ENCODE results near the gene EFL1.
"Not testable (repeated sequence)": the region's sequence is repeated elsewhere in the genome, so short reads cannot be mapped to it uniquely, and the experiment has no call there.

Gene EFL1

GRCh38 chr15:82204575-82204974 lies 58.0 kb downstream of the EFL1 start:
- not testable (repeated sequence) for H3K27ac Mint-ChIP-seq; H3K27me3 Mint-ChIP-seq (ENCODE audit: low read depth, poor library complexity); H3K9me3 Mint-ChIP-seq; H3K4me3 Mint-ChIP-seq; H3K4me1 Mint-ChIP-seq; DNase-seq
- H3K36me3 Mint-ChIP-seq (ENCODE audit: low read depth) = peaks cover 30% of the 10 kb centered on the region

GRCh38 chr15:82197733-82198594 lies 64.6 kb downstream of the EFL1 start:
- no peak overlapping the region for H3K27ac Mint-ChIP-seq
- H3K4me3 Mint-ChIP-seq = no peak overlapping the region

GRCh38 chr15:82196353-82196752 lies 66.2 kb downstream of the EFL1 start:
- H3K36me3 Mint-ChIP-seq (ENCODE audit: low read depth) = peaks cover 6% of the 10 kb centered on the region
- no peak for DNase-seq
- H3K27me3 Mint-ChIP-seq (ENCODE audit: low read depth, poor library complexity) = no peaks in the 10 kb centered on the region
- H3K4me1 Mint-ChIP-seq = peaks cover 7% of the 10 kb centered on the region
- H3K4me3 Mint-ChIP-seq = no peak overlapping the region
- TF ChIP-seq CTCF (IDR thresholded peaks at IDR 0.05) = no peak
- H3K27ac Mint-ChIP-seq = no peak overlapping the region
- H3K9me3 Mint-ChIP-seq = no peaks in the 10 kb centered on the region

More at GRCh38 chr15:82197733-82198594, 64.6 kb downstream of the EFL1 start:
- TF ChIP-seq CTCF (IDR thresholded peaks at IDR 0.05) = peak; percentile 74
- Mint-ChIP-seq H3K36me3 (ENCODE audit: low read depth) (peaks cover 15% of the 10 kb centered on the region), H3K9me3 (no peaks in the 10 kb centered on the region), H3K27me3 (ENCODE audit: low read depth, poor library complexity) (no peaks in the 10 kb centered on the region), H3K4me1 (peaks cover 7% of the 10 kb centered on the region)
- DNase-seq = peak; percentile 81

GRCh38 chr15:82195818-82196217 lies 66.7 kb downstream of the EFL1 start:
- not testable (repeated sequence) for H3K36me3 Mint-ChIP-seq (ENCODE audit: low read depth); H3K4me3 Mint-ChIP-seq; H3K4me1 Mint-ChIP-seq; H3K27ac Mint-ChIP-seq; H3K27me3 Mint-ChIP-seq (ENCODE audit: low read depth, poor library complexity); DNase-seq; H3K9me3 Mint-ChIP-seq

GRCh38 chr15:82194488-82194887 lies 68.0 kb downstream of the EFL1 start:
- H3K27ac Mint-ChIP-seq; DNase-seq; H3K4me1 Mint-ChIP-seq; H3K9me3 Mint-ChIP-seq; H3K36me3 Mint-ChIP-seq (ENCODE audit: low read depth); H3K4me3 Mint-ChIP-seq; H3K27me3 Mint-ChIP-seq (ENCODE audit: low read depth, poor library complexity): not testable (repeated sequence)

GRCh38 chr15:82193435-82193834 lies 69.1 kb downstream of the EFL1 start:
- not testable (repeated sequence) for H3K4me3 Mint-ChIP-seq; H3K36me3 Mint-ChIP-seq (ENCODE audit: low read depth); H3K4me1 Mint-ChIP-seq; H3K27ac Mint-ChIP-seq; H3K27me3 Mint-ChIP-seq (ENCODE audit: low read depth, poor library complexity); H3K9me3 Mint-ChIP-seq; DNase-seq

- H3K36me3 Mint-ChIP-seq (ENCODE audit: low read depth); DNase-seq; H3K27ac Mint-ChIP-seq; H3K9me3 Mint-ChIP-seq; H3K27me3 Mint-ChIP-seq (ENCODE audit: low read depth, poor library complexity); H3K4me3 Mint-ChIP-seq; H3K4me1 Mint-ChIP-seq: not testable (repeated sequence)
These were observed 70.1 kb downstream of the EFL1 start for GRCh38 chr15:82192394-82192793.

- H3K9me3 Mint-ChIP-seq = no peaks in the 10 kb centered on the region
- no peak overlapping the region for H3K27ac Mint-ChIP-seq
- no peak for TF ChIP-seq CTCF (IDR thresholded peaks at IDR 0.05)
- H3K4me1 Mint-ChIP-seq = no peaks in the 10 kb centered on the region
- DNase-seq = no peak
- H3K36me3 Mint-ChIP-seq (ENCODE audit: low read depth) = peaks cover 4% of the 10 kb centered on the region
- H3K27me3 Mint-ChIP-seq (ENCODE audit: low read depth, poor library complexity) = no peaks in the 10 kb centered on the region
- H3K4me3 Mint-ChIP-seq = no peak overlapping the region
These were observed 75.7 kb downstream of the EFL1 start for GRCh38 chr15:82186719-82187406.
